PC-3 (cell line): ENCODE results near the gene CSF2. TPM values are rescaled to one million over a fixed set of nuclear protein-coding genes. Genes with fewer than 3 reads are reported as not detected.

Experiments
- ATAC-seq: fragments of 200-7000 bp; cut with Tn5 transposase; 2 replicates; pipeline ENCODE4 v1.9.1; 2020; ENCODE audit warnings: mild to moderate bottlenecking, moderate library complexity
- BruUV-seq: library from RNA; stranded (reverse); fragments of 400-500 nt; replicated peaks from 2 replicates; lab custom pipeline; 2021; lab: Mats Ljungman, UMichigan
- CTCF ChIA-PET: fragments of 300-600 bp; sonication (Branson Sonifier 250); formaldehyde crosslinking; loops from one replicate; lab custom pipeline; 2022; ENCODE audit warnings: antibody characterized with exemption; lab: Charles Lee
- POLR2A ChIA-PET: fragments of 300-600 bp; sonication (Branson Sonifier 250); formaldehyde crosslinking; loops from one replicate; lab custom pipeline; 2022; ENCODE audit warnings: antibody characterized with exemption; ENCODE audit not compliant: unreplicated experiment; lab: Charles Lee
- DNase-seq: peaks from one replicate; pipeline ENCODE4 v3.0.0-alpha.2; 2015
- H2AFZ ChIP-seq: fragments of 300-600 bp; sonication (generic); 2 replicates; pipeline ENCODE4 v1.6.0; 2016; ENCODE audit warnings: antibody characterized with exemption, low read length
- H3F3A ChIP-seq: fragments of 300-600 bp; sonication (generic); one replicate; pipeline ENCODE4 v1.6.0; 2017; ENCODE audit warnings: antibody characterized with exemption, low read length, control low read depth, mild to moderate bottlenecking; ENCODE audit not compliant: unreplicated experiment
- H3K27ac ChIP-seq: fragments of 300-600 bp; sonication (generic); 2 replicates; pipeline ENCODE4 v1.5.1; 2016; ENCODE audit warnings: mild to moderate bottlenecking, low read length
- H3K27me3 ChIP-seq: fragments of 300-600 bp; sonication (generic); 2 replicates; pipeline ENCODE4 v1.6.1; 2016; ENCODE audit warnings: low read length, mixed read lengths
- H3K36me3 ChIP-seq: fragments of 300-600 bp; sonication (generic); 2 replicates; pipeline ENCODE4 v1.6.1; 2016; ENCODE audit warnings: low read depth, mixed run types, low read length, mixed read lengths
- H3K4me1 ChIP-seq: fragments of 300-600 bp; sonication (generic); 2 replicates; pipeline ENCODE4 v1.5.1; 2016; ENCODE audit warnings: low read length; ENCODE audit not compliant: insufficient read depth
- H3K4me2 ChIP-seq: fragments of 300-600 bp; sonication (generic); 2 replicates; pipeline ENCODE4 v1.6.0; 2016; ENCODE audit warnings: low read length
- H3K4me3 ChIP-seq: fragments of 300-600 bp; sonication (generic); 2 replicates; pipeline ENCODE4 v1.5.1; 2016; ENCODE audit warnings: mild to moderate bottlenecking, low read length, mixed read lengths
- H3K79me2 ChIP-seq: fragments of 300-600 bp; sonication (generic); 2 replicates; pipeline ENCODE4 v1.6.1; 2017; ENCODE audit warnings: low read length, mixed read lengths
- H3K9ac ChIP-seq: fragments of 300-600 bp; sonication (generic); 2 replicates; pipeline ENCODE4 v1.6.0; 2016; ENCODE audit warnings: mild to moderate bottlenecking, low read length
- H3K9me2 ChIP-seq: fragments of 300-600 bp; sonication (generic); replicated peaks from 2 replicates; pipeline ENCODE4 v1.6.1; 2016; ENCODE audit warnings: mixed run types, low read length, mixed read lengths
- H3K9me3 ChIP-seq: fragments of 300-600 bp; sonication (generic); 2 replicates; pipeline ENCODE4 v1.6.1; 2016; ENCODE audit warnings: low read length, mixed read lengths
- H4K20me1 ChIP-seq: fragments of 300-600 bp; sonication (generic); 2 replicates; pipeline ENCODE4 v1.6.1; 2016; ENCODE audit warnings: low read length, mixed read lengths
- CTCF ChIP-seq: fragments of 300-600 bp; sonication (generic); conservative IDR thresholded peaks from 2 replicates; pipeline ENCODE4 v1.5.1; 2017; ENCODE audit warnings: antibody characterized with exemption, low read depth, mild to moderate bottlenecking, low read length
- EZH2 ChIP-seq: fragments of 300-600 bp; sonication (generic); IDR thresholded peaks from one replicate; pipeline ENCODE4 v1.6.1; 2017; ENCODE audit warnings: antibody characterized with exemption, mild to moderate bottlenecking, low read length; ENCODE audit not compliant: unreplicated experiment
- EZH2phosphoT487 ChIP-seq: fragments of 300-600 bp; sonication (generic); IDR thresholded peaks from 2 replicates; pipeline ENCODE4 v1.6.1; 2018; ENCODE audit warnings: mild to moderate bottlenecking, antibody characterized with exemption, low read length, borderline replicate concordance
- intact Hi-C: fragments of 100-400 bp; cut with micrococcal nuclease; formaldehyde crosslinking; loops from 2 replicates; pipeline ENCODE4 v1.9.0; 2023
- total RNA-seq: library from RNA; depleted of rRNA; stranded (reverse); fragments of >200 nt; gene quantifications from 2 replicates; pipeline ENCODE4 v1.2.3, GENCODE V29; 2014

The CSF2 gene
- total RNA-seq, 1 experiment from 2014 or later, result 93.6 TPM

GRCh38 chr5:132110195-132110594 is 36.6 kb downstream of the CSF2 start:
- POLR2A ChIA-PET, result no interaction called here
- Histone ChIP-seq H3K27me3 (no peaks in the 10 kb centered on the region), H3K4me2 (no peak overlapping the region), H3F3A (no peaks in the 10 kb centered on the region), H3K36me3 (no peaks in the 10 kb centered on the region), H3K9me2 (no peaks in the 10 kb centered on the region), H2AFZ (no peak overlapping the region), H3K4me3 (no peak overlapping the region), H3K9me3 (no peaks in the 10 kb centered on the region), H3K4me1 (peaks cover 1% of the 10 kb centered on the region; the same call in 1 of the 2 replicates), H3K9ac (no peak overlapping the region), H3K79me2 (no peaks in the 10 kb centered on the region), H3K27ac (no peak overlapping the region), H4K20me1 (no peaks in the 10 kb centered on the region)
- BruUV-seq, result no TSS peak
- ATAC-seq (no peak), DNase-seq (no peak)
- intact Hi-C loops, result no loop called here
- no peak for TF ChIP-seq EZH2
- no peak for TF ChIP-seq EZH2phosphoT487
- no peak for TF ChIP-seq CTCF
- CTCF ChIA-PET, result interaction anchor here (0.8 kb wide), 1 partner anchor 32 kb away, joined by 3 read pairs; no protein-coding TSS in a partner anchor

- H3K4me2 ChIP-seq, result no peak overlapping the region
- H2AFZ ChIP-seq, result no peak overlapping the region
- no peak for DNase-seq
- H4K20me1 ChIP-seq, result no peaks in the 10 kb centered on the region
- H3K79me2 ChIP-seq, result no peaks in the 10 kb centered on the region
- H3K36me3 ChIP-seq, result no peaks in the 10 kb centered on the region
- no peak for TF ChIP-seq EZH2phosphoT487
- no peak for TF ChIP-seq EZH2
- TF ChIP-seq CTCF, result no peak
- ChIA-PET CTCF (no interaction called here), POLR2A (no interaction called here)
- no TSS peak for BruUV-seq
- intact Hi-C loops, result no loop called here
- ATAC-seq, result no peak
- H3K4me3 ChIP-seq, result no peak overlapping the region
- H3K9me2 ChIP-seq, result no peaks in the 10 kb centered on the region
- no peaks in the 10 kb centered on the region for H3K27me3 ChIP-seq
- H3F3A ChIP-seq, result no peaks in the 10 kb centered on the region
- H3K9me3 ChIP-seq, result no peaks in the 10 kb centered on the region
- no peak overlapping the region for H3K9ac ChIP-seq
- H3K27ac ChIP-seq, result no peak overlapping the region
- no peaks in the 10 kb centered on the region for H3K4me1 ChIP-seq
These were observed 37.3 kb downstream of the CSF2 start for GRCh38 chr5:132110930-132111329.

GRCh38 chr5:132112111-132112510 is 38.5 kb downstream of the CSF2 start:
- Histone ChIP-seq H3K79me2 (no peaks in the 10 kb centered on the region), H3F3A (no peaks in the 10 kb centered on the region), H3K9me2 (no peaks in the 10 kb centered on the region), H3K36me3 (no peaks in the 10 kb centered on the region), H3K4me2 (no peak overlapping the region), H3K27me3 (no peaks in the 10 kb centered on the region), H3K9me3 (no peaks in the 10 kb centered on the region), H3K4me1 (no peaks in the 10 kb centered on the region), H4K20me1 (no peaks in the 10 kb centered on the region), H2AFZ (no peak overlapping the region), H3K27ac (no peak overlapping the region), H3K4me3 (no peak overlapping the region), H3K9ac (no peak overlapping the region)
- no TSS peak for BruUV-seq
- DNase-seq (no peak), ATAC-seq (no peak)
- CTCF ChIA-PET, result no interaction called here
- POLR2A ChIA-PET, result no interaction called here
- intact Hi-C loops, result no loop called here
- TF ChIP-seq EZH2 (no peak), EZH2phosphoT487 (no peak), CTCF (no peak)
